Endothelial cell of umbilical vein (primary cell): ENCODE measurements around the gene HECW1. TPM values are rescaled to one million over a fixed set of nuclear protein-coding genes. Genes with fewer than 3 reads are reported as not detected.

Experiments
- BruUV-seq: library from RNA; stranded (reverse); fragments of 400-500 nt; replicated peaks from 2 replicates; lab custom pipeline; 2021; lab: Mats Ljungman, UMichigan
- CTCF ChIA-PET: fragments of 300-600, 350-600 bp; sonication (Branson Sonifier 250); formaldehyde crosslinking; loops from one replicate; lab custom pipeline; 2021; ENCODE audit warnings: antibody characterized with exemption, inconsistent platforms; lab: Charles Lee
- POLR2A ChIA-PET: fragments of 300-600, 350-600 bp; sonication (Branson Sonifier 250); formaldehyde crosslinking; loops from one replicate; lab custom pipeline; 2021; ENCODE audit warnings: antibody characterized with exemption, inconsistent platforms; lab: Charles Lee
- DNase-seq: peaks from one replicate; pipeline ENCODE4 v3.0.0-alpha.2; 2011; ENCODE audit warnings: low read depth, low spot score
- FAIRE-seq: peaks from 2 replicates; lab custom pipeline; 2011; peaks lifted over from hg19 to GRCh38; lab: Jason Lieb, UNC
- H2AFZ ChIP-seq: 2 replicates; pipeline ENCODE4 v1.6.0; 2012; ENCODE audit warnings: low read depth, low read length, control low read depth, inconsistent platforms
- H3K27ac ChIP-seq: 2 replicates; pipeline ENCODE4 v1.5.1; 2011; ENCODE audit warnings: low read depth, mild to moderate bottlenecking, control low read depth, low read length, moderate library complexity; ENCODE audit not compliant: insufficient read depth
- H3K27me3 ChIP-seq, 2 experiments: 2 replicates each; pipeline versions ENCODE4 v1.6.0 to v1.6.1; 2011; ENCODE audit warnings: low read length in 2 of 2, mixed read lengths in 1 of 2; ENCODE audit not compliant: control insufficient read depth in 2 of 2, insufficient read depth in 2 of 2
- H3K36me3 ChIP-seq, 2 experiments: 2 replicates in 1 of 2; 3 replicates in 1 of 2; pipeline ENCODE4 v1.5.1; 2011; ENCODE audit warnings: low read length in 2 of 2, mild to moderate bottlenecking in 1 of 2, moderate library complexity in 1 of 2; ENCODE audit not compliant: control insufficient read depth in 2 of 2, insufficient read depth in 2 of 2; ENCODE audit errors: extremely low read depth in 1 of 2
- H3K4me1 ChIP-seq: 3 replicates; pipeline ENCODE4 v1.5.1; 2011; ENCODE audit warnings: mild to moderate bottlenecking, low read length; ENCODE audit not compliant: control insufficient read depth, insufficient read depth; ENCODE audit errors: extremely low read depth
- H3K4me2 ChIP-seq: 2 replicates; pipeline ENCODE4 v1.6.1; 2011; ENCODE audit warnings: low read length, control low read depth, mixed read lengths; ENCODE audit not compliant: insufficient read depth
- H3K4me3 ChIP-seq, 3 experiments: fragments of 200-600 bp in 1 of 3; sonication (generic), shearing (Covaris generic) in 1 of 3; replicated peaks in 1 of 3; 2 replicates each; pipeline ENCODE4 v1.5.1; 2011 to 2016; ENCODE audit warnings: control low read depth in 3 of 3, low read length in 3 of 3, mild to moderate bottlenecking in 2 of 3, inconsistent platforms in 1 of 3, low read depth in 1 of 3, moderate library complexity in 1 of 3; ENCODE audit not compliant: insufficient read depth in 1 of 3
- H3K79me2 ChIP-seq: 2 replicates; pipeline ENCODE4 v1.6.0; 2012; ENCODE audit warnings: low read length, inconsistent platforms; ENCODE audit not compliant: control insufficient read depth, insufficient read depth
- H3K9ac ChIP-seq: replicated peaks from 2 replicates; pipeline ENCODE3; 2011; ENCODE audit warnings: low read length, control low read depth; ENCODE audit not compliant: insufficient read depth; ENCODE audit errors: extremely low read depth
- H3K9me1 ChIP-seq: replicated peaks from 3 replicates; pipeline ENCODE4 v1.6.0; 2011; ENCODE audit warnings: mild to moderate bottlenecking, low read length; ENCODE audit not compliant: control insufficient read depth, insufficient read depth; ENCODE audit errors: extremely low read depth
- H3K9me3 ChIP-seq: replicated peaks from 2 replicates; pipeline ENCODE4 v1.5.1; 2012; ENCODE audit warnings: low read length, inconsistent platforms; ENCODE audit not compliant: control insufficient read depth, insufficient read depth
- H4K20me1 ChIP-seq: replicated peaks from 2 replicates; pipeline ENCODE3; 2011; ENCODE audit warnings: mild to moderate bottlenecking, low read length; ENCODE audit not compliant: control insufficient read depth, insufficient read depth; ENCODE audit errors: extremely low read depth
- CTCF ChIP-seq, 2 donors: IDR thresholded peaks; 1 replicate in 1 of 2; 2 replicates in 1 of 2; pipeline ENCODE4 v1.5.1; 2011; ENCODE audit warnings: low read length in 2 of 2, mild to moderate bottlenecking in 2 of 2, moderate library complexity in 2 of 2, control low read depth in 1 of 2, inconsistent platforms in 1 of 2, low read depth in 1 of 2; ENCODE audit not compliant: insufficient read depth in 1 of 2; ENCODE audit errors: extremely low read depth in 1 of 2
- EZH2 ChIP-seq: IDR thresholded peaks from 2 replicates; pipeline ENCODE4 v1.6.1; 2012; ENCODE audit warnings: borderline replicate concordance, low read depth, mild to moderate bottlenecking, moderate library complexity, low read length, inconsistent platforms; ENCODE audit not compliant: severe bottlenecking
- FOS ChIP-seq: IDR thresholded peaks from 2 replicates; pipeline ENCODE4 v1.6.1; 2011; ENCODE audit warnings: mild to moderate bottlenecking, low read length, moderate library complexity, borderline replicate concordance; ENCODE audit not compliant: insufficient read depth
- GATA2 ChIP-seq: IDR thresholded peaks from 2 replicates; pipeline ENCODE4 v1.7.0; 2011; ENCODE audit warnings: low read depth, mild to moderate bottlenecking, moderate library complexity, mixed read lengths, low read length; ENCODE audit not compliant: insufficient read length, insufficient read depth
- JUN ChIP-seq: IDR thresholded peaks from 2 replicates; pipeline ENCODE4 v1.6.1; 2011; ENCODE audit warnings: borderline replicate concordance, low read depth; ENCODE audit not compliant: insufficient read length, insufficient read depth
- MAX ChIP-seq: IDR thresholded peaks from 2 replicates; pipeline ENCODE4 v1.6.1; 2011; ENCODE audit not compliant: insufficient read depth, insufficient read length
- MYC ChIP-seq: IDR thresholded peaks from one replicate; pipeline ENCODE4 v1.6.1; 2011; ENCODE audit warnings: mild to moderate bottlenecking, low read depth, low read length
- POLR2A ChIP-seq: IDR thresholded peaks from 2 replicates; pipeline ENCODE4 v1.6.1; 2012; ENCODE audit warnings: low read depth, mild to moderate bottlenecking, control low read depth, low read length
- POLR2AphosphoS5 ChIP-seq: IDR thresholded peaks from 2 replicates; pipeline ENCODE4 v1.6.1; 2012; ENCODE audit warnings: low read depth, mild to moderate bottlenecking, control low read depth, low read length, moderate library complexity; ENCODE audit not compliant: insufficient read depth
- dilution Hi-C: fragments of 300-500 bp; cut with MboI; formaldehyde crosslinking; loops from one replicate; pipeline ENCODE4 v1.15.0; 2019; ENCODE audit warnings: low sequenced_read_pairs; ENCODE audit not compliant: extremely low pct_ligation_motif_present
- intact Hi-C: fragments of 100-400 bp; cut with micrococcal nuclease; formaldehyde crosslinking; loops from one replicate; pipeline ENCODE4 v1.10.0; 2022
- polyA plus RNA-seq, 4 experiments: library from polyadenylated mRNA; depleted of rRNA in 3 of 4; stranded (reverse) in 3 of 4; unstranded in 1 of 4; fragments of >200 nt; gene quantifications; 2 replicates each; pipeline versions ENCODE4 v1.2.1 to v1.2.3, GENCODE V29; 2011 to 2012; ENCODE audit warnings: missing spikeins in 1 of 4
- total RNA-seq: library from RNA; stranded (reverse); gene quantifications from 2 replicates; pipeline ENCODE4 v1.2.3, GENCODE V29; 2021

The HECW1 gene
- total and polyA plus RNA-seq, 2 donors (not counting 3 experiments of a cell fraction or from before 2014, with no cell fraction given), result not detected

GRCh38 chr7:43244232-43244631 lies 131.8 kb downstream of the HECW1 start:
- Histone ChIP-seq H2AFZ (no peak overlapping the region), H3K9me1 (no peaks in the 10 kb centered on the region), H3K27me3 (peaks cover 0 to 5% of the 10 kb centered on the region in 2 experiments), H4K20me1 (no peaks in the 10 kb centered on the region), H3K27ac (no peak overlapping the region), H3K4me1 (no peaks in the 10 kb centered on the region), H3K36me3 (no peaks in the 10 kb centered on the region), H3K9me3 (no peaks in the 10 kb centered on the region), H3K4me2 (no peak overlapping the region), H3K4me3 (no peak overlapping the region), H3K79me2 (no peaks in the 10 kb centered on the region), H3K9ac (no peak overlapping the region)
- intact Hi-C loops (no loop called here), dilution Hi-C loops (no loop called here)
- no peak for TF ChIP-seq MYC
- no peak for TF ChIP-seq EZH2
- TF ChIP-seq CTCF (IDR thresholded peaks at IDR 0.05; ENCODE audit: extremely low read depth in 1 of 2, insufficient read depth in 1 of 2, low read depth in 1 of 2, low read length in 2 of 2), result no peak
- no peak for TF ChIP-seq POLR2A
- TF ChIP-seq GATA2, result no peak
- no peak for TF ChIP-seq MAX
- TF ChIP-seq JUN, result no peak
- TF ChIP-seq FOS, result no peak
- TF ChIP-seq POLR2AphosphoS5, result no peak
- DNase-seq (no peak), FAIRE-seq (no peak)
- ChIA-PET CTCF (interaction anchor here (3.0 kb wide), 1 partner anchor 17 kb away, joined by 13 read pairs; no protein-coding TSS in a partner anchor), POLR2A (no interaction called here)
- BruUV-seq, result no TSS peak
